PC-9 (cell line): ENCODE data around the gene CTXND1.
"Not testable (repeated sequence)": the region's sequence is repeated elsewhere in the genome, so short reads cannot be mapped to it uniquely, and the experiment has no call there.

Experiments used
- EZH2 ChIP-seq: fragments of 200-600 bp; sonication (generic); IDR thresholded peaks from 2 replicates; pipeline ENCODE4 v1.8.0; 2017; ENCODE audit warnings: antibody characterized with exemption, low read depth
- TF ChIP-seq, protein P1 (sequence below): fragments of 200-600 bp; sonication (generic); conservative IDR thresholded peaks from 2 replicates; pipeline ENCODE4 v1.6.1; 2017; ENCODE audit warnings: mixed run types, antibody characterized with exemption, mild to moderate bottlenecking, moderate library complexity

DNA sequence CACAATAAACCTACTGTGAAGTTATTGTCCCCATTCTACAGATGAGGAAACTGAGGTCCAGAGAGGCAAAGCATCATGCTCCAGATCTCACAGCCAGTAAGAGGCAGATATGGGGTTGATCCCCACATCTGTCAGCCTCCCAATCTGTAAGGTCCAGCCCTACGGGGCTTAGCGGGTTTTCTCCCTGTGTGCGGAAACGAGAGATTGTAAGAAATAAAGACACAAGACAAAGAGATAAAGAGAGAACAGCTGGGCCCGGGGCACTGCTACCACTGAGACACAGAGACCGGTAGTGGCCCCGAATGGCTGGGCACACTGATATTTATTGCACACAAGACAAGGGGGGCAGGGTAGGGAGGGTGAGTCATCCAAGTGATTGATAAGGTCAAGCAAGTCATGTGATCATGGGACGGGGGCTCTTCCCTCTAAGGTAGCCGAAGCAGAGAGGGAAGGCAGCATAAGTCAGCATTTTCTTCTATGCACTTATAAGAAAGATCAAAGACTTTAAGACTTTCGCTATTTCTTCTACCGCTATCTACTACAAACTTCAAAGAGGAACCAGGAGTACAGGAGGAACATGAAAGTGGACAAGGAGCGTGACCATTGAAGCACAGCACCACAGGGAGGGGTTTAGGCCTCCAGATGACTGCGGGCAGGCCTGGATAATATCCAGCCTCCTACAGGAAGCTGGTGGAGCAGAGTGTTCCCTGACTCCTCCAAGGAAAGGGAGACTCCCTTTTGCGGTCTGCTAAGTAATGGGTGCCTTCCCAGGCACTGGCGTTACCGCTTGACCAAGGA lies 96.4 kb downstream of the CTXND1 start:
- TF ChIP-seq, protein P1, sequence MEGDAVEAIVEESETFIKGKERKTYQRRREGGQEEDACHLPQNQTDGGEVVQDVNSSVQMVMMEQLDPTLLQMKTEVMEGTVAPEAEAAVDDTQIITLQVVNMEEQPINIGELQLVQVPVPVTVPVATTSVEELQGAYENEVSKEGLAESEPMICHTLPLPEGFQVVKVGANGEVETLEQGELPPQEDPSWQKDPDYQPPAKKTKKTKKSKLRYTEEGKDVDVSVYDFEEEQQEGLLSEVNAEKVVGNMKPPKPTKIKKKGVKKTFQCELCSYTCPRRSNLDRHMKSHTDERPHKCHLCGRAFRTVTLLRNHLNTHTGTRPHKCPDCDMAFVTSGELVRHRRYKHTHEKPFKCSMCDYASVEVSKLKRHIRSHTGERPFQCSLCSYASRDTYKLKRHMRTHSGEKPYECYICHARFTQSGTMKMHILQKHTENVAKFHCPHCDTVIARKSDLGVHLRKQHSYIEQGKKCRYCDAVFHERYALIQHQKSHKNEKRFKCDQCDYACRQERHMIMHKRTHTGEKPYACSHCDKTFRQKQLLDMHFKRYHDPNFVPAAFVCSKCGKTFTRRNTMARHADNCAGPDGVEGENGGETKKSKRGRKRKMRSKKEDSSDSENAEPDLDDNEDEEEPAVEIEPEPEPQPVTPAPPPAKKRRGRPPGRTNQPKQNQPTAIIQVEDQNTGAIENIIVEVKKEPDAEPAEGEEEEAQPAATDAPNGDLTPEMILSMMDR, result not testable (repeated sequence)
- not testable (repeated sequence) for TF ChIP-seq EZH2
